GM19452 (cell line): Measurements from ENCODE around the gene ADAM8.

Source experiments
- ATAC-seq: cut with Tn5 transposase; IDR thresholded peaks from one replicate; pipeline ENCODE4 v1.9.1; 2021; ENCODE audit not compliant: unreplicated experiment

Gene ADAM8

GRCh38 chr10:133282846-133283390, 6.2 kb upstream of the ADAM8 start:
- no peak for ATAC-seq

- no peak for ATAC-seq
Observed at GRCh38 chr10:133281628-133282372, 5.1 kb upstream of the ADAM8 start.

- no peak for ATAC-seq
Observed at GRCh38 chr10:133281084-133281483, 4.4 kb upstream of the ADAM8 start.

GRCh38 chr10:133280391-133281059, 3.9 kb upstream of the ADAM8 start:
- no peak for ATAC-seq

- ATAC-seq, result no peak
Observed at GRCh38 chr10:133279326-133280226, 2.9 kb upstream of the ADAM8 start.

GRCh38 chr10:133278577-133279265, 2.1 kb upstream of the ADAM8 start:
- peak; percentile 42 for ATAC-seq

- ATAC-seq, result no peak
Observed at GRCh38 chr10:133277993-133278576, 1.4 kb upstream of the ADAM8 start.

- ATAC-seq, result no peak
Observed at GRCh38 chr10:133277277-133277992, 767 bp upstream of the ADAM8 start.

GRCh38 chr10:133276100-133276434, 601 bp downstream of the ADAM8 start:
- ATAC-seq, result no peak

- peak; percentile 36 for ATAC-seq
Observed at GRCh38 chr10:133275684-133276092, 980 bp downstream of the ADAM8 start.

GRCh38 chr10:133274751-133275683, 1.7 kb downstream of the ADAM8 start:
- peak; percentile 42 for ATAC-seq

GRCh38 chr10:133273534-133274143, 3.0 kb downstream of the ADAM8 start:
- ATAC-seq, result no peak

- ATAC-seq, result no peak
Observed at GRCh38 chr10:133272964-133273420, 3.7 kb downstream of the ADAM8 start.

- ATAC-seq, result no peak
Observed at GRCh38 chr10:133272301-133272963, 4.2 kb downstream of the ADAM8 start.

GRCh38 chr10:133271521-133272300, 5.0 kb downstream of the ADAM8 start:
- no peak for ATAC-seq

GRCh38 chr10:133270773-133271297, 5.8 kb downstream of the ADAM8 start:
- no peak for ATAC-seq

- no peak for ATAC-seq
Observed at GRCh38 chr10:133270204-133270603, 6.5 kb downstream of the ADAM8 start.
